ENCODE data around the gene MAP3K5. TPM values are rescaled to one million over a fixed set of nuclear protein-coding genes. Genes with fewer than 3 reads are reported as not detected.

The MAP3K5 gene
- polyA plus RNA-seq, 1 experiment: 2.5 TPM

DNA sequence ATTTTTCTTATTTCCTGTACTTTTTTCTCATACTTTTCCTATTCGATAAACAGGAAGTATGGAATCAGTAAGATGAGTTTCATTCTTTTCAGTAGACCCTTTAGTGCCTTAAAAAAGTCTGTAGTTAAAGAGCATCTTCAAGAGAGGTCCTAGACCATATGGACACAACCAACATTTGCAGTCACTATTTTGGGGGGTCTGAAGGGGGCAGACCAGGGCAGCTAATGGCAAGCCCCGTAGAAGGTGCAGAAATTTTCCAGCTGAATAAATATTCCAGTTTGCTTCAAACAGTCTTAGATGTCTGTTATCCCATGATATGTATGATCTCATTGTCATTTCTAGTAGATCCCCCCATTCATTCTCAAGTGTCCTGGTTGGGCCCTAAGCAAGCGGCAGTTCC is 52.8 kb downstream of the MAP3K5 start:
- TF ChIP-seq, protein P1, sequence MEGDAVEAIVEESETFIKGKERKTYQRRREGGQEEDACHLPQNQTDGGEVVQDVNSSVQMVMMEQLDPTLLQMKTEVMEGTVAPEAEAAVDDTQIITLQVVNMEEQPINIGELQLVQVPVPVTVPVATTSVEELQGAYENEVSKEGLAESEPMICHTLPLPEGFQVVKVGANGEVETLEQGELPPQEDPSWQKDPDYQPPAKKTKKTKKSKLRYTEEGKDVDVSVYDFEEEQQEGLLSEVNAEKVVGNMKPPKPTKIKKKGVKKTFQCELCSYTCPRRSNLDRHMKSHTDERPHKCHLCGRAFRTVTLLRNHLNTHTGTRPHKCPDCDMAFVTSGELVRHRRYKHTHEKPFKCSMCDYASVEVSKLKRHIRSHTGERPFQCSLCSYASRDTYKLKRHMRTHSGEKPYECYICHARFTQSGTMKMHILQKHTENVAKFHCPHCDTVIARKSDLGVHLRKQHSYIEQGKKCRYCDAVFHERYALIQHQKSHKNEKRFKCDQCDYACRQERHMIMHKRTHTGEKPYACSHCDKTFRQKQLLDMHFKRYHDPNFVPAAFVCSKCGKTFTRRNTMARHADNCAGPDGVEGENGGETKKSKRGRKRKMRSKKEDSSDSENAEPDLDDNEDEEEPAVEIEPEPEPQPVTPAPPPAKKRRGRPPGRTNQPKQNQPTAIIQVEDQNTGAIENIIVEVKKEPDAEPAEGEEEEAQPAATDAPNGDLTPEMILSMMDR (IDR thresholded peaks at IDR 0.05; ENCODE audit: insufficient read depth, low read depth, low read length): no peak
- DNase-seq (ENCODE audit: low read depth): no peak
- no peaks in the 10 kb centered on the region for H3K27me3 ChIP-seq (ENCODE audit: control insufficient read depth, insufficient read depth, low read length)
- ChIA-PET POLR2A (no interaction called here), CTCF (interaction anchor here (1.3 kb wide), 1 partner anchor 18 kb away, joined by 3 read pairs; no protein-coding TSS in a partner anchor)
- H3K4me3 ChIP-seq (ENCODE audit: low read depth, low read length): no peak overlapping the region
- H3K36me3 ChIP-seq (ENCODE audit: control insufficient read depth, insufficient read depth, low read length): no peaks in the 10 kb centered on the region

DNA sequence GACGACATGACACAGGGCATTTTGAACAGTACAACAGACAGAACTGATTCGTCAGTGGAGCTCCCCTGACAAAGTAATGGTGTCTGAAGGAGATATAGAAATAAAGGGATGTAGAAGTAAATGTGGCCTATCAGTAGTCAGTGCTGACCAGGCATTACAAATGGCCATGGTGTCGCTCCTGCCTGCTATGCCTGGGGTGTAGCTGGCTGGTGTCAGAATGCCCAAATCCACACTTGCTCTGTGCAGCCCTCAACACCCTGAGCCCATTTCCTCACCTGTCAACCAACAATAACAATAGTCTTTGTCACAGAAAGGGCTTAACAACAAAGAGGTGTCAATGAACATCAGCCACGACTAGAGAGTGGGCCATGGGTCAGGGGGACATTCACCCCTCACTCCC is 53.2 kb downstream of the MAP3K5 start:
- ChIA-PET POLR2A (no interaction called here), CTCF (interaction anchor here (1.1 to 1.9 kb wide), 3 partner anchors 9 to 95 kb away, joined by 3 to 8 read pairs (median 6); partner anchors contain the start of gene MAP3K5)
- no peak overlapping the region for H3K4me3 ChIP-seq (ENCODE audit: low read depth, low read length)
- TF ChIP-seq, protein P1 (IDR thresholded peaks at IDR 0.05; ENCODE audit: insufficient read depth, low read depth, low read length): no peak
- H3K27me3 ChIP-seq (ENCODE audit: control insufficient read depth, insufficient read depth, low read length): no peaks in the 10 kb centered on the region
- no peaks in the 10 kb centered on the region for H3K36me3 ChIP-seq (ENCODE audit: control insufficient read depth, insufficient read depth, low read length)
- no peak for DNase-seq (ENCODE audit: low read depth)

DNA sequence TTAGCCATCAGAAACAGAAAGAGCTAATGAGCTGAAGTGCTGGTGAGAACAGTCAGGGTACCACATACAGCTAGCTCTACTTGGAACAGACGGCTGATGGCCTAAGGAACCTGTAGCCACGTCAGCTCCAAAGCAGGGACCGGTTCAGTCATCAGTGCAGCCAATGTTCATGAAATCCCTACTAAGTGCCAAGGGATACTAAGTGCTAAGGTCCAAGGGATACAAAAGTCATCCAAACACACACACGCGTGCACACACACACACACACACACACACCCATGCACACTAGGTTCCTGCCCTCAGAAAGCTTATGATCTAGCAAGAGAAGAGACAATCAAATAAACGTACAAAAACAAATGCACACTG is 53.6 kb downstream of the MAP3K5 start:
- CTCF ChIA-PET: interaction anchor here (1.1 to 1.9 kb wide), 4 partner anchors 9 to 95 kb away, joined by 3 to 8 read pairs (median 5); partner anchors contain the start of gene MAP3K5

DNA sequence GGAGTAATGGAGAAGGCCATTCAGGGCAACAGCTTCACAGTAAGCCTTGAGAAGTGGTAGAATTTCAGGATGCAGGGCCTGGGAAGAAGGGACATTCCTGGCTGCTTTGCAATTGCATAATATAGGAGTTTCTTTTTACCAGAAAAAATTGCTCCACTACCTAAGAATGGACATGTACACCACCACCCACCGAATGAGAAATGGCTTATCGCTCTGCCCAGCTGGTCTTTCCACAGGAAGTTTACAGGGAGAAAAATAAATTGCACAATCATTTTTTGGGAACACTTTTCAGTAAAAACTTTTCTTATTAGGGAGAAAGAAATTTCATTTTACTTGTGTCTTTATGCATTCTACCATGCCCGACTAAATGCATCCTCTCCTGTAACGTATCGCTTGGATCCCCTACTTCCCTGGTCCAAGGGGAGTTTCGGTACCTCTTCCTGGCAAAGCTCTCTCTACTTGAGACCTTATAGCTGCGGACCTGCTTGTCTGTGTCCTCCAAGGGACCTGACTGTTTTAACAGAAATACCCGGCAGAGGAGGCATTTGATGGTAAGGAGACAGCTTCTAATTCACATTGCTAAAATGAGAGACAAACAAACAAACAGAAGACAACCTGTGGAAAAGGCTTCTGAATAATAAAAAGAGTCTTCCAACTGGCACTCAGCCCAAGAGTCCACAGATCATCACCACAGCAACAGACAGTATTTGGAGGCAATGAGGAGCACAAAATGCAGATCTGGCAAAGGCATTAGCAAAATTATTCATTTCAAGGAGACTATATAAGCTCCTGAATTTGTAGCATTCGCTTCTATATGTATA is 54.2 kb downstream of the MAP3K5 start:
- no peaks in the 10 kb centered on the region for H3K27me3 ChIP-seq (ENCODE audit: control insufficient read depth, insufficient read depth, low read length)
- CTCF ChIA-PET: interaction anchor here (1.1 to 1.9 kb wide), 4 partner anchors 10 to 94 kb away, joined by 3 to 8 read pairs (median 5); partner anchors contain the start of gene MAP3K5

More for the DNA sequence above, 53.6 kb downstream of the MAP3K5 start:
- Histone ChIP-seq H3K4me3 (ENCODE audit: low read depth, low read length) (no peak overlapping the region), H3K27me3 (ENCODE audit: control insufficient read depth, insufficient read depth, low read length) (no peaks in the 10 kb centered on the region), H3K36me3 (ENCODE audit: control insufficient read depth, insufficient read depth, low read length) (no peaks in the 10 kb centered on the region)
- DNase-seq (ENCODE audit: low read depth): no peak
- TF ChIP-seq, protein P1 (IDR thresholded peaks at IDR 0.05; ENCODE audit: insufficient read depth, low read depth, low read length): no peak
- POLR2A ChIA-PET: no interaction called here

DNA sequence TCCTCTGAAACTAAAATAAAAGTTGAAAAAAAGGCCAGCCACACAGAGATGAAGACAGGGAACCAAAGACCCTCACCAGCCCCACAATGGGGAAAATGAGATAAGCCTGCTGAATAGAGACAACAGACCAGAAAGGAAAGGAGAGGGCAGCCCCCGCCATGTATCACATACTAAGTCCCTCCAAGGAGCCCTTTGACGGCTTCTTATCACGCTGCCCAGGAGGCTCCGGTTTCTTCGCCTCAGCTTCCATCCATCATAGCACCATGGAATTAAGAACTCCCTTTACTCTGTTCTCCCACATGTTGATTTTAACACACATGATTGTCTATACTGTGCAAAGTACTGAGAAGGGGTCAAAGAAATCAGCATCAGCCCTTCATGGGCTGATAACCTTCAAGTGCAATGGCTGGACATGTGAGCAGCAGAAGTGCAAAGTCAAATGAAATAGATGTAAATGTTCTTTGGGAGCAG is 54.9 kb downstream of the MAP3K5 start:
- no peaks in the 10 kb centered on the region for H3K27me3 ChIP-seq (ENCODE audit: control insufficient read depth, insufficient read depth, low read length)
- no peak overlapping the region for H3K4me3 ChIP-seq (ENCODE audit: low read depth, low read length)
- no peak for DNase-seq (ENCODE audit: low read depth)
- no peaks in the 10 kb centered on the region for H3K36me3 ChIP-seq (ENCODE audit: control insufficient read depth, insufficient read depth, low read length)
- CTCF ChIA-PET: interaction anchor here (1.6 to 1.9 kb wide), 2 partner anchors 25 to 55 kb away, joined by 4 to 8 read pairs; partner anchors contain the start of gene MAP3K5
- TF ChIP-seq, protein P1 (IDR thresholded peaks at IDR 0.05; ENCODE audit: insufficient read depth, low read depth, low read length): no peak
- POLR2A ChIA-PET: no interaction called here

More for the DNA sequence above, 54.2 kb downstream of the MAP3K5 start:
- DNase-seq (ENCODE audit: low read depth): no peak
- H3K4me3 ChIP-seq (ENCODE audit: low read depth, low read length): no peak overlapping the region
- POLR2A ChIA-PET: no interaction called here
- TF ChIP-seq, protein P1 (IDR thresholded peaks at IDR 0.05; ENCODE audit: insufficient read depth, low read depth, low read length): no peak
- H3K36me3 ChIP-seq (ENCODE audit: control insufficient read depth, insufficient read depth, low read length): no peaks in the 10 kb centered on the region
